Measurements from ENCODE around the gene B3GNT7.
"Not testable (repeated sequence)": the region's sequence is repeated elsewhere in the genome, so short reads cannot be mapped to it uniquely, and the experiment has no call there.

B3GNT7 gene

GRCh38 chr2:231397011-231397927, 1.8 kb downstream of the B3GNT7 start:
- DNase-seq (ENCODE audit: low read depth): no peak
- no peak for TF ChIP-seq CTCF (IDR thresholded peaks at IDR 0.05; ENCODE audit: control insufficient read depth, insufficient read depth, low read depth, low read length, missing control alignments)
- no peak overlapping the region for H3K4me3 ChIP-seq (ENCODE audit: control insufficient read depth, low read depth, low read length)

- TF ChIP-seq CTCF (IDR thresholded peaks at IDR 0.05; ENCODE audit: control insufficient read depth, insufficient read depth, low read depth, low read length, missing control alignments): no peak
- H3K4me3 ChIP-seq (ENCODE audit: control insufficient read depth, low read depth, low read length): no peak overlapping the region
- no peak for DNase-seq (ENCODE audit: low read depth)
Observed at GRCh38 chr2:231397928-231398294, 2.4 kb downstream of the B3GNT7 start.

- TF ChIP-seq CTCF (IDR thresholded peaks at IDR 0.05; ENCODE audit: control insufficient read depth, insufficient read depth, low read depth, low read length, missing control alignments): no peak
- H3K4me3 ChIP-seq (ENCODE audit: control insufficient read depth, low read depth, low read length): no peak overlapping the region
Observed at GRCh38 chr2:231398585-231398984, 3.1 kb downstream of the B3GNT7 start.

GRCh38 chr2:231399046-231399852, 3.7 kb downstream of the B3GNT7 start:
- DNase-seq (ENCODE audit: low read depth): no peak
- H3K4me3 ChIP-seq (ENCODE audit: control insufficient read depth, low read depth, low read length): no peak overlapping the region
- TF ChIP-seq CTCF (IDR thresholded peaks at IDR 0.05; ENCODE audit: control insufficient read depth, insufficient read depth, low read depth, low read length, missing control alignments): no peak

More at GRCh38 chr2:231398585-231398984, 3.1 kb downstream of the B3GNT7 start:
- DNase-seq (ENCODE audit: low read depth): no peak

- TF ChIP-seq CTCF (IDR thresholded peaks at IDR 0.05; ENCODE audit: control insufficient read depth, insufficient read depth, low read depth, low read length, missing control alignments): no peak
- no peak overlapping the region for H3K4me3 ChIP-seq (ENCODE audit: control insufficient read depth, low read depth, low read length)
- DNase-seq (ENCODE audit: low read depth): no peak
Observed at GRCh38 chr2:231399853-231400680, 4.6 kb downstream of the B3GNT7 start.

GRCh38 chr2:231400681-231401080, 5.2 kb downstream of the B3GNT7 start:
- DNase-seq (ENCODE audit: low read depth): not testable (repeated sequence)

GRCh38 chr2:231401101-231401500, 5.6 kb downstream of the B3GNT7 start:
- DNase-seq (ENCODE audit: low read depth): not testable (repeated sequence)

More at GRCh38 chr2:231400681-231401080, 5.2 kb downstream of the B3GNT7 start:
- not testable (repeated sequence) for H3K4me3 ChIP-seq (ENCODE audit: control insufficient read depth, low read depth, low read length)

GRCh38 chr2:231403421-231404182, 8.1 kb downstream of the B3GNT7 start:
- not testable (repeated sequence) for H3K4me3 ChIP-seq (ENCODE audit: control insufficient read depth, low read depth, low read length); DNase-seq (ENCODE audit: low read depth)

More at GRCh38 chr2:231401101-231401500, 5.6 kb downstream of the B3GNT7 start:
- not testable (repeated sequence) for H3K4me3 ChIP-seq (ENCODE audit: control insufficient read depth, low read depth, low read length)

GRCh38 chr2:231404183-231404578, 8.7 kb downstream of the B3GNT7 start:
- H3K4me3 ChIP-seq (ENCODE audit: control insufficient read depth, low read depth, low read length); DNase-seq (ENCODE audit: low read depth): not testable (repeated sequence)

All from AG09309 (cell line).